Gastrocnemius medialis (tissue), 4 donors: ENCODE results near the gene HERC4. TPM values are rescaled to one million over a fixed set of nuclear protein-coding genes. Genes with fewer than 3 reads are reported as not detected.

Experiments used
- ATAC-seq, 2 donors: fragments of 150-250 bp; one replicate each; pipeline ENCODE4 v1.9.1; 2016
- DNase-seq, 2 donors: peaks; one replicate each; pipeline ENCODE4 v3.0.0-alpha.2; 2019
- H3K27ac ChIP-seq, 4 donors: fragments of 200-600 bp; sonication (generic); 1 replicate in 1 of 4; 2 replicates in 3 of 4; pipeline ENCODE4 v1.5.1; 2016 to 2018; ENCODE audit warnings: mild to moderate bottlenecking in 2 of 4, moderate library complexity in 1 of 4
- H3K27me3 ChIP-seq, 3 donors: fragments of 200-600 bp; sonication (generic) in 2 of 3; 1 replicate in 1 of 3; 2 replicates in 2 of 3; pipeline versions ENCODE4 v1.5.1 to v1.6.0; 2016 to 2019; ENCODE audit warnings: mild to moderate bottlenecking in 1 of 3, moderate library complexity in 1 of 3
- H3K36me3 ChIP-seq, 2 donors: fragments of 200-600 bp; sonication (generic) in 1 of 2; one replicate each; pipeline ENCODE4 v1.5.1; 2017 to 2018
- H3K4me1 ChIP-seq, 2 donors: fragments of 200-600 bp; sonication (generic) in 1 of 2; one replicate each; pipeline ENCODE4 v1.5.1; 2016 to 2017; ENCODE audit warnings: mild to moderate bottlenecking in 2 of 2
- H3K4me3 ChIP-seq, 4 donors: fragments of 200-600 bp; sonication (generic) in 3 of 4; 1 replicate in 1 of 4; 2 replicates in 3 of 4; pipeline ENCODE4 v1.5.1; 2016 to 2019; ENCODE audit warnings: mild to moderate bottlenecking in 2 of 4
- H3K9me3 ChIP-seq, 3 donors: fragments of 200-600 bp; sonication (generic) in 2 of 3; 1 replicate in 1 of 3; 2 replicates in 2 of 3; pipeline ENCODE4 v1.5.1; 2016 to 2019
- POLR2A ChIP-seq, 2 donors: fragments of 450-650 bp; IDR thresholded peaks; one replicate each; pipeline ENCODE4 v1.6.1; 2017; ENCODE audit warnings: antibody characterized with exemption in 2 of 2, mild to moderate bottlenecking in 2 of 2, moderate library complexity in 2 of 2
- in situ Hi-C, 4 donors: fragments of 200-750 bp; cut with MboI; loops; one replicate each; pipeline versions ENCODE4 v1.15.0 to v1.8.0; 2017; ENCODE audit warnings: low sequenced_read_pairs in 4 of 4
- intact Hi-C: fragments of 100-400 bp; cut with DNase I; formaldehyde crosslinking; loops from one replicate; pipeline ENCODE4 v1.15.1; 2023; ENCODE audit warnings: low total_unique reads
- total RNA-seq, 4 donors: library from RNA; depleted of rRNA; stranded (reverse); fragments of >200 nt; gene quantifications; one replicate each; pipeline versions ENCODE4 v1.1.0 to v1.2.3, GENCODE V29; 2016
- TF ChIP-seq, protein P1 (sequence below), 5 experiments: fragments of 450-650 bp in 3 of 5; fragments of 200-600 bp in 2 of 5; sonication (generic) in 2 of 5; IDR thresholded peaks in 4 of 5; conservative IDR thresholded peaks in 1 of 5; 1 replicate in 4 of 5; 2 replicates in 1 of 5; pipeline ENCODE4 v1.5.1; 2016 to 2019; ENCODE audit warnings: antibody characterized with exemption in 5 of 5, mild to moderate bottlenecking in 3 of 5, moderate library complexity in 3 of 5

Gene HERC4, protein sequence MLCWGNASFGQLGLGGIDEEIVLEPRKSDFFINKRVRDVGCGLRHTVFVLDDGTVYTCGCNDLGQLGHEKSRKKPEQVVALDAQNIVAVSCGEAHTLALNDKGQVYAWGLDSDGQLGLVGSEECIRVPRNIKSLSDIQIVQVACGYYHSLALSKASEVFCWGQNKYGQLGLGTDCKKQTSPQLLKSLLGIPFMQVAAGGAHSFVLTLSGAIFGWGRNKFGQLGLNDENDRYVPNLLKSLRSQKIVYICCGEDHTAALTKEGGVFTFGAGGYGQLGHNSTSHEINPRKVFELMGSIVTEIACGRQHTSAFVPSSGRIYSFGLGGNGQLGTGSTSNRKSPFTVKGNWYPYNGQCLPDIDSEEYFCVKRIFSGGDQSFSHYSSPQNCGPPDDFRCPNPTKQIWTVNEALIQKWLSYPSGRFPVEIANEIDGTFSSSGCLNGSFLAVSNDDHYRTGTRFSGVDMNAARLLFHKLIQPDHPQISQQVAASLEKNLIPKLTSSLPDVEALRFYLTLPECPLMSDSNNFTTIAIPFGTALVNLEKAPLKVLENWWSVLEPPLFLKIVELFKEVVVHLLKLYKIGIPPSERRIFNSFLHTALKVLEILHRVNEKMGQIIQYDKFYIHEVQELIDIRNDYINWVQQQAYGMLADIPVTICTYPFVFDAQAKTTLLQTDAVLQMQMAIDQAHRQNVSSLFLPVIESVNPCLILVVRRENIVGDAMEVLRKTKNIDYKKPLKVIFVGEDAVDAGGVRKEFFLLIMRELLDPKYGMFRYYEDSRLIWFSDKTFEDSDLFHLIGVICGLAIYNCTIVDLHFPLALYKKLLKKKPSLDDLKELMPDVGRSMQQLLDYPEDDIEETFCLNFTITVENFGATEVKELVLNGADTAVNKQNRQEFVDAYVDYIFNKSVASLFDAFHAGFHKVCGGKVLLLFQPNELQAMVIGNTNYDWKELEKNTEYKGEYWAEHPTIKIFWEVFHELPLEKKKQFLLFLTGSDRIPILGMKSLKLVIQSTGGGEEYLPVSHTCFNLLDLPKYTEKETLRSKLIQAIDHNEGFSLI
- 10 to 100 TPM; 12.8 to 25.2 (median 13.1) TPM for total RNA-seq

DNA sequence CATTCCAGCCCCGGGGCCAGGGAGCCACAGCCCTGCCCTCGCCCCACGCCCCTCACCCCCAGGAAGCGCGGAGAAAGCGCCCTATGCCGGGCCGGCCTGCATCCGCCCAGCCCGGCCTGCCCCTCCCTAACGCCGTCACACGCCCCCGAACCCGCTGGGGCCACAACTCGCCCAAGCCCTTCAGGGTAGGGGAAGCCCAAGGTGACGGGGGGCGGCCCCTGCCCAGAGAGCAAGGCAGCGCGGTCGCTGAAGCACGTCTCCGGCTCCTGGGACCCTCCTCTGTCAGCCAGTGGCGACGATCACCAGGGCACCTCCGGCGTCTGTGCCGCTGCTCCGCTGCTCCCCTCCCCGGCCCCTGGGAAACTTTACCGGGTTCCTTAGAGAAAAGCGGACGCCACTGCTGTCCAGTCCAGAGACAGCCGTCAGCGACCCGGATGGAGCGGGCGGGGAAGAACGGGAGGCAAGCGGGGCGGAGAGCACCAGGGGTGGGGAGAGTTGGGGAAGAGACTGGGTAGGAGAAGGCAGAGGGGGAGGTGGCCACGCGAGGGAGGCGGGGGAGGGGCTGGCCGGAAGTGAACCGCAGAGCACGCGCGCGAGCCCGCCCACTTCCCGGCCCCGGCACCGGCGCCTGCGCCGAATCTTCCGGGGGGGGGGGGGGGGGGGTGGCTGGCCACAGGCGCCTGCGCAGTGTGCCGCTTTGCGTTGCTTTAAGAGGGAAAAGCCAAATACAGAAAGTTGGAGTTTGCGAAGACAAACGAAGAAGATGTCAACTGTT is at the start of gene HERC4:
Gene HERC4 (minus strand): TSS at position 509 of the 775 bp plus-strand sequence. CDS start 2,175 bp downstream, outside the sequence.
- peaks cover 32 to 42% of the 10 kb centered on the region in 2 donors for H3K4me1 ChIP-seq
- no peaks in the 10 kb centered on the region for H3K36me3 ChIP-seq
- H3K4me3 ChIP-seq: peak within 1 kb of the TSS; percentile 87 to 100 (median 96)
- H3K27me3 ChIP-seq: no peaks in the 10 kb centered on the region
- in situ Hi-C loops (loop anchor here in 3 of 4 donors (10.0 to 25.0 kb wide), 5 partner anchors 188 to 262 kb away; partner anchors contain the start of genes SIRT1 (in 2 of the 3), HNRNPH3 (in 1 of the 3) and PBLD (in 1 of the 3)), intact Hi-C loops (loop anchor here (1.0 to 10.0 kb wide), 5 partner anchors 191 to 410 kb away; partner anchors contain the start of genes HNRNPH3, PBLD, RUFY2 and SIRT1)
- no peaks in the 10 kb centered on the region for H3K9me3 ChIP-seq
- peak within 1 kb of the TSS; percentile 94 to 99 (median 99) for H3K27ac ChIP-seq
- DNase-seq: peak; percentile 94
- ATAC-seq: peak; percentile 92 to 96
- TF ChIP-seq POLR2A (IDR thresholded peaks at IDR 0.05): peak; percentile 88 to 90
- TF ChIP-seq, protein P1, sequence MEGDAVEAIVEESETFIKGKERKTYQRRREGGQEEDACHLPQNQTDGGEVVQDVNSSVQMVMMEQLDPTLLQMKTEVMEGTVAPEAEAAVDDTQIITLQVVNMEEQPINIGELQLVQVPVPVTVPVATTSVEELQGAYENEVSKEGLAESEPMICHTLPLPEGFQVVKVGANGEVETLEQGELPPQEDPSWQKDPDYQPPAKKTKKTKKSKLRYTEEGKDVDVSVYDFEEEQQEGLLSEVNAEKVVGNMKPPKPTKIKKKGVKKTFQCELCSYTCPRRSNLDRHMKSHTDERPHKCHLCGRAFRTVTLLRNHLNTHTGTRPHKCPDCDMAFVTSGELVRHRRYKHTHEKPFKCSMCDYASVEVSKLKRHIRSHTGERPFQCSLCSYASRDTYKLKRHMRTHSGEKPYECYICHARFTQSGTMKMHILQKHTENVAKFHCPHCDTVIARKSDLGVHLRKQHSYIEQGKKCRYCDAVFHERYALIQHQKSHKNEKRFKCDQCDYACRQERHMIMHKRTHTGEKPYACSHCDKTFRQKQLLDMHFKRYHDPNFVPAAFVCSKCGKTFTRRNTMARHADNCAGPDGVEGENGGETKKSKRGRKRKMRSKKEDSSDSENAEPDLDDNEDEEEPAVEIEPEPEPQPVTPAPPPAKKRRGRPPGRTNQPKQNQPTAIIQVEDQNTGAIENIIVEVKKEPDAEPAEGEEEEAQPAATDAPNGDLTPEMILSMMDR (IDR thresholded peaks at IDR 0.05 in 4 of 5, conservative IDR thresholded peaks at IDR 0.05 in 1 of 5): peak in 1 of 5 experiments; percentile 4

DNA sequence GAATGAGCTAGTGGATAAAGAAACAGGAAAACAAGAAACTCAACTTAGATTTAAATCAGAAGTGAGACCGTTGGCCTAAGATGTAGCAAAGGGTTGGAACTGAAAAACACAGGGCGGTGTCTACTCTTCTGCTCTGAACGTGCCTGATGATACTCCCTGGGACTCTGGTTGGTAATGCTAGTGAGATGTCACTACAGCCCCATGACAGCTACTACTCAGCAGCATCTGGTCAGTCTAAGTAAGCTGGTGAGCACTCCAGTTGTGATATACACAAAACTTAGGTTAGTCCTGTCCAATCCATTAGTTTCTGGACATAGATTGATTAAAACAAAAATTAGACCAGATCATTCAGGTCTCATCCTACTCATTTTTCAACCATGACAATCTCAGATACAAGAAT is 49.6 kb upstream of the HERC4 start:
- Histone ChIP-seq H3K27me3 (no peaks in the 10 kb centered on the region), H3K36me3 (peaks cover 0 to 22% of the 10 kb centered on the region in 2 donors), H3K9me3 (no peaks in the 10 kb centered on the region), H3K4me1 (peaks cover 45 to 81% of the 10 kb centered on the region in 2 donors), H3K27ac (peak overlapping the region; percentile 75 to 93 (median 87)), H3K4me3 (peak overlapping the region in 1 of 4 donors; percentile 16)
- intact Hi-C loops (no loop called here), in situ Hi-C loops (no loop called here)
- ATAC-seq: peak; percentile 40 to 64
- DNase-seq: no peak
- TF ChIP-seq, protein P1 (IDR thresholded peaks at IDR 0.05 in 4 of 5, conservative IDR thresholded peaks at IDR 0.05 in 1 of 5): no peak
- peak in 1 of 2 donors; percentile 18 for TF ChIP-seq POLR2A (IDR thresholded peaks at IDR 0.05)

DNA sequence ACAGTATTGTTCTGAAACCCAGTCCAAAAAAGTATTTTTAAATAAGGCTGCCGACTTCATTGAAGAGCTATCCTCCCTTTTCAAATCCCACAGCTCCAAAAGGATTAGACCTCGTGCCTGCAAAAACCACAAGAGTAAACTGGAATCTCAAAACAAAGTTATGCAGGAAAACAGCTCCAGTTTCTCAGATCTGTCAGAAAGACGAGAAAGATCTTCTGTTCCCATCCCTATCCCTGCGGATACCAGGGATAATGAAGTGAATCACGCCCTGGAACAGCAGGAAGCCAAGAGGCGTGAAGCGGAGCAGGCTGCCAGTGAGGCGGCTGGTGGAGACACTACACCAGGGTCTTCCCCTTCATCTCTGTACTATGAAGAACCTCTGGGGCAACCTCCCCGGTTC is 46.8 kb upstream of the HERC4 start:
- peak overlapping the region; percentile 15 to 49 (median 36) for H3K4me3 ChIP-seq
- in situ Hi-C loops (no loop called here), intact Hi-C loops (no loop called here)
- TF ChIP-seq POLR2A (IDR thresholded peaks at IDR 0.05): no peak
- TF ChIP-seq, protein P1 (IDR thresholded peaks at IDR 0.05 in 4 of 5, conservative IDR thresholded peaks at IDR 0.05 in 1 of 5): no peak
- peak overlapping the region; percentile 75 to 93 (median 87) for H3K27ac ChIP-seq
- DNase-seq (peak in 1 of 2 donors; percentile 27), ATAC-seq (peak in 1 of 2 donors; percentile 31)
- H3K4me1 ChIP-seq: peaks cover 63 to 84% of the 10 kb centered on the region in 2 donors
- H3K36me3 ChIP-seq: peaks cover 0 to 22% of the 10 kb centered on the region in 2 donors
- H3K27me3 ChIP-seq: no peaks in the 10 kb centered on the region
- H3K9me3 ChIP-seq: no peaks in the 10 kb centered on the region
